Parathyroid adenoma (tissue), 2 donors: Measurements from ENCODE around the gene AGAP1.

Experiments
- H2AFZ ChIP-seq: fragments of 300-600 bp; sonication (generic); one replicate; pipeline ENCODE4 v1.7.0; 2017; ENCODE audit warnings: antibody characterized with exemption, mild to moderate bottlenecking
- H3K27ac ChIP-seq: fragments of 300-600 bp; sonication (generic); one replicate; pipeline ENCODE4 v1.7.0; 2017
- H3K27me3 ChIP-seq: fragments of 300-600 bp; sonication (generic); one replicate; pipeline ENCODE4 v1.7.0; 2017; ENCODE audit warnings: low read length; ENCODE audit not compliant: control insufficient read depth, insufficient read depth
- H3K36me3 ChIP-seq: fragments of 300-600 bp; sonication (generic); one replicate; pipeline ENCODE4 v1.7.0; 2017; ENCODE audit warnings: low read length; ENCODE audit not compliant: control insufficient read depth, insufficient read depth
- H3K4me1 ChIP-seq: fragments of 300-600 bp; sonication (generic); one replicate; pipeline ENCODE4 v1.7.0; 2017; ENCODE audit warnings: control low read depth
- H3K4me2 ChIP-seq: fragments of 300-600 bp; sonication (generic); one replicate; pipeline ENCODE4 v1.7.0; 2017; ENCODE audit warnings: low read length
- H3K4me3 ChIP-seq: fragments of 300-600 bp; sonication (generic); one replicate; pipeline ENCODE4 v1.7.0; 2017; ENCODE audit warnings: low read depth, low read length
- H3K79me2 ChIP-seq: fragments of 300-600 bp; sonication (generic); one replicate; pipeline ENCODE4 v1.7.0; 2017; ENCODE audit warnings: control low read depth
- H3K9ac ChIP-seq: fragments of 300-600 bp; sonication (generic); one replicate; pipeline ENCODE4 v1.7.0; 2017; ENCODE audit warnings: mild to moderate bottlenecking
- H3K9me3 ChIP-seq: fragments of 300-600 bp; sonication (generic); one replicate; pipeline ENCODE4 v1.7.0; 2017; ENCODE audit warnings: low read length; ENCODE audit not compliant: control insufficient read depth
- CTCF ChIP-seq: fragments of 300-600 bp; sonication (generic); IDR thresholded peaks from one replicate; pipeline ENCODE4 v1.7.0; 2017; ENCODE audit warnings: antibody characterized with exemption, mild to moderate bottlenecking
- donor health status: primary hyperparathyroidism.

Gene AGAP1

DNA sequence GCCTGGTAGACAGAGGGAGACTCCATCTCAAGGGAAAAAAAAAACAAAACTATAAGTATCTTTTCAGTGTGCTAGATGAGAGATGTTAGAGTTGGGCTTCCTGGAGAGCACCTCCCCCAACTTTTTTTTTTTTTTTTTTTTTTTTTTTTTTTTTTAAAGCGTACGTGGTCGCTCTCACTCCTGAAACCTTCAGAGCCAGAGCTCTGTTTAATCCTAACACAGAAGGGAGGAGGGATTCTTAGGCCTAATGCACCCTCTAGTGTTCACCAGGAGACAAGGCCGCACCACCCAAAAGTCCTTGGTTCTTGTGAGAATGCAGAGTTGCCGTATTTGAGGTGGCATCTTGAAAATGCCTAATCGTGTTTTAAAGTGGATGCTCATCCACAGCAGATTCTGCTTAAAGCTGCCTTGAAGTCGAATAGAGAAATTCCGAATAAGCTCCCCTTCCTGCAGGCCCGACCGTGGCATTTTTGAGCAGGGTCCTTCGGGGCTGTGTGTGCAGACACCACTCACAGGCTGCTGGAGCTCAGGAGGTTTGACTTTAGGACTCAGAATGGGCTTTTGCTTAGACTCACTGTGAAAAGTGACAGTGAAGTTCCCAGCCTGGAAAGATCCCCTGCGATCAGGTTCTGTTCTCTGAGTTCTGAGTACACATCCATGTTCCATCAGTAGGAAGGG lies 252.6 kb downstream of the AGAP1 start:
- Histone ChIP-seq H3K36me3 (no peaks in the 10 kb centered on the region), H3K4me2 (no peak overlapping the region), H3K79me2 (no peaks in the 10 kb centered on the region), H3K27ac (no peak overlapping the region), H3K27me3 (no peaks in the 10 kb centered on the region), H3K4me1 (no peaks in the 10 kb centered on the region), H3K9ac (no peak overlapping the region), H2AFZ (no peak overlapping the region), H3K4me3 (no peak overlapping the region), H3K9me3 (no peaks in the 10 kb centered on the region)
- peak; percentile 73 for TF ChIP-seq CTCF

DNA sequence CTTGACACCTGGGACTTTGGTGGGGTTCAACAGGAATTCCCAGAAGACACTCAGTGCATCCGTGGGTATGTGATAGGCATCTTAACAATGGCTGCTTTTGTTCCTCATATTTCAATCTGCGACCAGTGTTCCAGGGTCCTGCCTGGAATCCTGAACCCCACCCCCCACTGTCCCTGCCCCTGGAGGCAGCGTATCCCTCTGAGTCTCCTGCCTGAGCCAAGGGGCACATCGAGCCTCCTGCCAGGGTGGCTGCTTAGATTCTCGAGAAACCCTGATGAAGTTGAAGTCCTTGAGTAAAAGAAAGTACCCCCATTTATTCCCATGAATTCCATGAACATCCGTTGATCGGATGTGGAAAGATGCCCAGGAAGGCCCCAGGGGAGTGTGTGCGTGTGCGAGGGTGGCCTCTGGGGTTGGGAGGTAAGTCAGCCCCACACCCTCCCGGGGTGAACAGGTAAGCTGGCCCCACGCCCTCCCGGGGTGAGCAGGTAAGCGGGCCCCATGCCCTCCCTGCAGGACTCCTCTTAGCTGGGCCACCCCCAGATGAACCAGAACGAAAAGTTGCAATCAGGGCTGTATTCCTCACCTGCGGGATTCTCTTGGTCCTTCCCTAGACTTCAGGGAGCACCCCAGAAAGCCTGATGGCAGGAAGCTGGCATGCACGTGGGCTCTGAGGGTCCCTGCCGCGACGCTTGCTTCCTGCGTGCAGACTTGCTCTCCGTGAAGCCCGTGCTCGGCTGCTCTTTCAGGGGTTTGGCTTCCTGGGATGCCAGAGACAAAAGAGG lies 253.3 kb downstream of the AGAP1 start:
- no peak for TF ChIP-seq CTCF
- H3K36me3 ChIP-seq, result no peaks in the 10 kb centered on the region
- no peak overlapping the region for H3K27ac ChIP-seq
- H3K9ac ChIP-seq, result no peak overlapping the region
- H3K4me2 ChIP-seq, result no peak overlapping the region
- H3K79me2 ChIP-seq, result no peaks in the 10 kb centered on the region
- no peaks in the 10 kb centered on the region for H3K9me3 ChIP-seq
- H3K27me3 ChIP-seq, result no peaks in the 10 kb centered on the region
- H2AFZ ChIP-seq, result no peak overlapping the region
- H3K4me3 ChIP-seq, result no peak overlapping the region
- no peaks in the 10 kb centered on the region for H3K4me1 ChIP-seq

- Histone ChIP-seq H3K4me3 (no peak overlapping the region), H3K9me3 (no peaks in the 10 kb centered on the region), H3K27me3 (no peaks in the 10 kb centered on the region), H3K9ac (no peak overlapping the region), H3K79me2 (no peaks in the 10 kb centered on the region), H3K27ac (no peak overlapping the region), H3K36me3 (no peaks in the 10 kb centered on the region), H2AFZ (no peak overlapping the region), H3K4me1 (no peaks in the 10 kb centered on the region), H3K4me2 (no peak overlapping the region)
- TF ChIP-seq CTCF, result no peak
These were observed 253.9 kb downstream of the AGAP1 start for GRCh38 chr2:235747786-235748091.

DNA sequence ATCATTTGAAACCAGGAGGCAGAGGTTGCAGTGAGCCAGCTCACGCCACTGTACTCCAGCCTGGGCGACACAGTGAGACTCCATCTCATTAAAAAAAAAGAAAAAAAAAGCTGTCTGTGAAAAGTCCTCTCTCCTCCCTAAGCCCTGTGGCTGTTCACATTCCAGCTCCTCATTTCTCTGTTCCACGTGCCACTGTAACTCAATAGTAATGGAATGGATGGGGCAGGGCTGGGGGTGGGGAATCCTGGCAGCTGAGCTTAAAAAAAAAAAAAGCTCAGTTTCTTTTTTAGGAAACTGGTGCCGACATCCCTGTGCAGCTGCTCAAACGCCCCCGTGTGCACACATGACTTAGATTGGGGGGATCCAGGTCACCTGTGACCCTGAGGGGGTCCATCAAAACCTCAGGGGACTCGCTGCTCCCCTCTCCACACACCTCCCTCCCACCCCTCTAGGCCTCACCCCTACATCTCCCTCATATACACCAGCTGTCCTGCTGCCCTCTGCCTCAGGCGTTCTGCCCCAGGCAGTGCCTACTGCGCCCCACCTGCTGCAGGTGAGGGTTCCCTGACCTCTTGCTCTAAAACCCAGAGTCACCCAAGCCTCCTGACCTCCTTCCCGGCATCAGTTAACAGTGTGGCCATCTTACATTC lies 255.4 kb downstream of the AGAP1 start:
- no peak for TF ChIP-seq CTCF
- no peak overlapping the region for H3K27ac ChIP-seq
- H3K36me3 ChIP-seq, result no peaks in the 10 kb centered on the region
- no peaks in the 10 kb centered on the region for H3K4me1 ChIP-seq
- H2AFZ ChIP-seq, result no peak overlapping the region
- H3K79me2 ChIP-seq, result no peaks in the 10 kb centered on the region
- H3K4me2 ChIP-seq, result no peak overlapping the region
- H3K4me3 ChIP-seq, result no peak overlapping the region
- no peaks in the 10 kb centered on the region for H3K27me3 ChIP-seq
- H3K9ac ChIP-seq, result no peak overlapping the region
- no peaks in the 10 kb centered on the region for H3K9me3 ChIP-seq
